Left renal cortex interstitium (tissue), 4 donors: ENCODE measurements around the gene CTSC. TPM values are rescaled to one million over a fixed set of nuclear protein-coding genes. Genes with fewer than 3 reads are reported as not detected.
A peak's percentile ranks its signal among the peaks of the same experiment; 100 is the strongest.
"Not testable (repeated sequence)": the region's sequence is repeated elsewhere in the genome, so short reads cannot be mapped to it uniquely, and the experiment has no call there.

Experiments
- DNase-seq, 4 donors: peaks; one replicate each; pipeline ENCODE4 v3.0.0-alpha.2; 2013; ENCODE audit warnings: low read depth in 4 of 4, low spot score in 2 of 4, missing footprints in 1 of 4
- polyA plus RNA-seq, 4 donors: library from polyadenylated mRNA; unstranded; fragments of 120-200 nt; gene quantifications; one replicate each; pipeline ENCODE4 v1.2.1, GENCODE V29; 2013; ENCODE audit not compliant: insufficient read length in 4 of 4

Gene CTSC
- polyA plus RNA-seq, 4 donors: 201 to 324 (median 266) TPM

- DNase-seq: no peak
Observed at GRCh38 chr11:88292171-88292843, 45.2 kb downstream of the CTSC start.

- DNase-seq: no peak
Observed at GRCh38 chr11:88288560-88288959, 49.0 kb downstream of the CTSC start.

- DNase-seq: peak in 3 of 4 donors; percentile 43 to 53 (median 44)
Observed at GRCh38 chr11:88284336-88285050, 53.0 kb downstream of the CTSC start.

- DNase-seq: no peak
Observed at GRCh38 chr11:88282747-88283515, 54.6 kb downstream of the CTSC start.

GRCh38 chr11:88281317-88281712 is 56.2 kb downstream of the CTSC start:
- DNase-seq: no peak

- DNase-seq: no peak
Observed at GRCh38 chr11:88280673-88281316, 56.7 kb downstream of the CTSC start.

GRCh38 chr11:88277349-88277915 is 60.1 kb downstream of the CTSC start:
- no peak for DNase-seq

GRCh38 chr11:88275636-88276035 is 61.9 kb downstream of the CTSC start:
- no peak for DNase-seq

GRCh38 chr11:88266919-88267318 is 70.6 kb downstream of the CTSC start:
- no peak for DNase-seq

- DNase-seq: no peak
Observed at GRCh38 chr11:88266157-88266556, 71.4 kb downstream of the CTSC start.

- no peak for DNase-seq
Observed at GRCh38 chr11:88259431-88259830, 78.1 kb downstream of the CTSC start.

- no peak for DNase-seq
Observed at GRCh38 chr11:88252208-88252607, 85.3 kb downstream of the CTSC start.

- no peak for DNase-seq
Observed at GRCh38 chr11:88250566-88251242, 86.8 kb downstream of the CTSC start.

- no peak for DNase-seq
Observed at GRCh38 chr11:88249706-88250105, 87.8 kb downstream of the CTSC start.

GRCh38 chr11:88246696-88247095 is 90.8 kb downstream of the CTSC start:
- no peak for DNase-seq

- not testable (repeated sequence) for DNase-seq
Observed at GRCh38 chr11:88245576-88245975, 92.0 kb downstream of the CTSC start.
